B cell (primary cell): ENCODE measurements around the gene BROX. TPM values are rescaled to one million over a fixed set of nuclear protein-coding genes. Genes with fewer than 3 reads are reported as not detected.

Experiments used
- ATAC-seq: fragments of 200-7000 bp; cut with Tn5 transposase; one replicate; pipeline ENCODE4 v1.10.0; 2021; ENCODE audit warnings: low read depth, mild to moderate bottlenecking, moderate number of reproducible peaks, moderate library complexity
- CTCF ChIA-PET: fragments of 350-600 bp; sonication (Branson Sonifier 250); formaldehyde crosslinking; loops from one replicate; lab custom pipeline; 2021; ENCODE audit warnings: antibody characterized with exemption, inconsistent platforms; lab: Charles Lee
- POLR2A ChIA-PET: fragments of 350-600 bp; sonication (Branson Sonifier 250); formaldehyde crosslinking; loops from one replicate; lab custom pipeline; 2021; ENCODE audit warnings: antibody characterized with exemption; lab: Charles Lee
- DNase-seq: peaks from one replicate; pipeline ENCODE4 v3.0.0; 2013
- H2AFZ ChIP-seq: 2 replicates; pipeline ENCODE4 v1.6.1; 2012; ENCODE audit warnings: mild to moderate bottlenecking, low read depth, low read length; ENCODE audit not compliant: insufficient read depth, poor library complexity, severe bottlenecking
- H3K27ac ChIP-seq, 2 donors: 1 replicate in 1 of 2; 2 replicates in 1 of 2; pipeline ENCODE4 v1.5.1; 2012 to 2013; ENCODE audit warnings: low read length in 2 of 2, mild to moderate bottlenecking in 2 of 2, moderate library complexity in 1 of 2
- H3K27me3 ChIP-seq, 4 experiments: fragments of 200-600 bp in 1 of 4; sonication (generic) in 1 of 4; replicated peaks in 1 of 4; 1 replicate in 2 of 4; 2 replicates in 2 of 4; pipeline versions ENCODE4 v1.6.1 to v1.7.0; 2013 to 2016; ENCODE audit warnings: low read length in 3 of 4, mild to moderate bottlenecking in 2 of 4, mixed read lengths in 1 of 4, moderate library complexity in 1 of 4; ENCODE audit not compliant: insufficient read depth in 4 of 4, control insufficient read depth in 3 of 4; ENCODE audit errors: control extremely low read depth in 1 of 4
- H3K36me3 ChIP-seq, 2 experiments: replicated peaks in 1 of 2; 1 replicate in 1 of 2; 2 replicates in 1 of 2; pipeline versions ENCODE4 v1.6.1 to v1.7.1; 2013; ENCODE audit warnings: low read length in 1 of 2; ENCODE audit not compliant: insufficient read depth in 2 of 2, control insufficient read depth in 1 of 2; ENCODE audit errors: control extremely low read depth in 1 of 2, extremely low read depth in 1 of 2
- H3K4me1 ChIP-seq, 2 donors: fragments of 200-600 bp in 1 of 2; sonication (generic) in 1 of 2; 1 replicate in 1 of 2; 2 replicates in 1 of 2; pipeline versions ENCODE4 v1.5.1 to v1.6.1; 2013 to 2017; ENCODE audit warnings: low read length in 2 of 2; ENCODE audit not compliant: control insufficient read depth in 2 of 2, insufficient read depth in 2 of 2
- H3K4me2 ChIP-seq: replicated peaks from 2 replicates; pipeline ENCODE3; 2012; ENCODE audit warnings: mild to moderate bottlenecking, low read depth, low read length; ENCODE audit not compliant: poor library complexity, severe bottlenecking
- H3K4me3 ChIP-seq, 5 experiments: fragments of 200-600 bp in 1 of 5; sonication (generic) in 1 of 5; 1 replicate in 3 of 5; 2 replicates in 2 of 5; pipeline versions ENCODE4 v1.5.1 to v1.7.0; 2011 to 2016; ENCODE audit warnings: low read length in 4 of 5, mild to moderate bottlenecking in 4 of 5, low read depth in 2 of 5, control low read depth in 1 of 5, moderate library complexity in 1 of 5; ENCODE audit not compliant: insufficient read depth in 1 of 5; ENCODE audit errors: control extremely low read depth in 1 of 5, extremely low read depth in 1 of 5
- H3K79me2 ChIP-seq: fragments of 200-600 bp; sonication (generic); one replicate; pipeline ENCODE4 v1.6.0; 2016; ENCODE audit warnings: low read length; ENCODE audit not compliant: control insufficient read depth, insufficient read depth
- H3K9ac ChIP-seq: fragments of 200-600 bp; sonication (generic); 2 replicates; pipeline ENCODE4 v1.6.1; 2017; ENCODE audit warnings: mild to moderate bottlenecking, low read length, moderate library complexity
- H3K9me3 ChIP-seq, 3 donors: one replicate each; pipeline versions ENCODE4 v1.6.1 to v1.7.1; 2013; ENCODE audit warnings: low read length in 2 of 3; ENCODE audit not compliant: control insufficient read depth in 2 of 3, insufficient read depth in 1 of 3; ENCODE audit errors: control extremely low read depth in 1 of 3
- H4K20me1 ChIP-seq: 2 replicates; pipeline ENCODE4 v1.6.0; 2012; ENCODE audit warnings: mild to moderate bottlenecking, low read length; ENCODE audit not compliant: insufficient read depth, control insufficient read depth, poor library complexity, severe bottlenecking
- H3K27ac Mint-ChIP-seq: one replicate; pipeline ENCODE4 v1.8.0; 2021; ENCODE audit warnings: mixed read lengths
- H3K27me3 Mint-ChIP-seq: one replicate; pipeline ENCODE4 v1.8.0; 2021; ENCODE audit warnings: mixed read lengths
- H3K4me1 Mint-ChIP-seq: one replicate; pipeline ENCODE4 v1.8.0; 2021; ENCODE audit warnings: mixed read lengths
- H3K4me3 Mint-ChIP-seq: one replicate; pipeline ENCODE4 v1.8.0; 2021; ENCODE audit warnings: mixed read lengths
- H3K9me3 Mint-ChIP-seq: one replicate; pipeline ENCODE4 v1.8.0; 2022; ENCODE audit warnings: mixed read lengths; ENCODE audit not compliant: insufficient read depth
- EZH2 ChIP-seq: IDR thresholded peaks from 2 replicates; pipeline ENCODE4 v1.6.1; 2012; ENCODE audit warnings: borderline replicate concordance, low read depth, mild to moderate bottlenecking, moderate library complexity, low read length; ENCODE audit not compliant: insufficient read depth, poor library complexity, severe bottlenecking
- WGBS: methylation state at CpG from one replicate; pipeline ENCODE4 v1.1.5; 2013; ENCODE audit warnings: missing lambda C conversion rate; ENCODE audit not compliant: insufficient coverage; 5-methylcytosine and 5-hydroxymethylcytosine counted together
- intact Hi-C: fragments of 100-400 bp; cut with micrococcal nuclease; formaldehyde crosslinking; loops from one replicate; pipeline ENCODE4 v1.10.0; 2022
- polyA plus RNA-seq: library from polyadenylated mRNA; depleted of rRNA; stranded (reverse); fragments of >200 nt; gene quantifications from 2 replicates; pipeline ENCODE4 v1.2.3, GENCODE V29; 2012
- total RNA-seq, 2 donors: library from RNA; stranded (reverse); fragments of 120-200 nt in 1 of 2; gene quantifications; 1 replicate in 1 of 2; 2 replicates in 1 of 2; pipeline versions ENCODE4 v1.2.3 to v1.2.4, GENCODE V29; 2013 to 2022
- TF ChIP-seq, protein P1 (sequence below): fragments of 200-600 bp; IDR thresholded peaks from one replicate; pipeline ENCODE4 v1.8.0; 2022; ENCODE audit warnings: antibody characterized with exemption, mild to moderate bottlenecking

The BROX gene
- total and polyA plus RNA-seq, 2 donors (not counting 1 experiment from before 2014, with no cell fraction given), result 8.7 to 57.8 TPM

DNA sequence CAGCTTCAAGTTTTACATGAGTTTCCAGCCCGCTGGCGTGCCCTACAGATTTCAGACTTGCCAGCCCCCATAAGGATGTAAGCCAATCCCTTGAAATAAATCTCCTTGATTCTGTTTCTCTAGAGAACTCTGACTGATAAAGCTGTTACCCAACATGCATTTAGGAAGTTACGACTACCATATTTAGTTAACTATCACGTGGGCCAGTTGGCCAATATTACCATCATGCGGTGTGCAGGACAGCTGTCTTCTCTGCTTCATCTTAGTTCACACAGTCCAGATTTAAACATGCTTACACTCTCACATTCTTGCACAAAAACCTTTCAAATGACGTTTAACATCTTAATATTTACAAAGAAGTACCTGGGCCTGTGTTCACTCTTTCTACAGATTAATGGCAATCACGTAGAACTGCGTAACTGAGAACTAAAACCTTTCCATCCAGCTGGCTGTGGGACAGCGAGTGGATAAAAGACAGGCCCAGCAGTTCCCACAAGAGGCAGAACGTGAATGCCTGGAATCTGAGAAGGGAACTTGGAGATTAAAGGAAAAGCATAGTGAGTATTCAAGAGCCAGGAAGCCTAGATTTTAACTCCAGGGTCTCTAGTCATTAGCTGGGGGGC lies 45.4 kb downstream of the BROX start:
- Histone ChIP-seq H3K27me3 (no peaks in the 10 kb centered on the region), H3K9ac (no peak overlapping the region), H3K9me3 (peaks cover 0 to 3% (median 0%) of the 10 kb centered on the region in 3 donors), H4K20me1 (no peaks in the 10 kb centered on the region), H3K4me1 (peaks cover 24 to 26% of the 10 kb centered on the region in 2 donors), H3K4me3 (no peak overlapping the region), H3K4me2 (no peak overlapping the region), H2AFZ (no peak overlapping the region), H3K79me2 (peaks cover 5% of the 10 kb centered on the region), H3K27ac (no peak overlapping the region), H3K36me3 (peaks cover 0 to 2% of the 10 kb centered on the region in 2 experiments)
- Mint-ChIP-seq H3K4me1 (peaks cover 28% of the 10 kb centered on the region), H3K27ac (no peak overlapping the region), H3K27me3 (no peaks in the 10 kb centered on the region), H3K4me3 (no peak overlapping the region), H3K9me3 (no peaks in the 10 kb centered on the region)
- DNase-seq (no peak), ATAC-seq (no peak)
- POLR2A ChIA-PET, result interaction anchor here (0.6 kb wide), 1 partner anchor 1700 kb away, joined by 6 read pairs; no protein-coding TSS in a partner anchor
- CTCF ChIA-PET, result interaction anchor here (0.5 to 1.9 kb wide), 5 partner anchors 10 to 324 kb away, joined by 3 to 5 read pairs (median 4); no protein-coding TSS in a partner anchor
- TF ChIP-seq, protein P1, sequence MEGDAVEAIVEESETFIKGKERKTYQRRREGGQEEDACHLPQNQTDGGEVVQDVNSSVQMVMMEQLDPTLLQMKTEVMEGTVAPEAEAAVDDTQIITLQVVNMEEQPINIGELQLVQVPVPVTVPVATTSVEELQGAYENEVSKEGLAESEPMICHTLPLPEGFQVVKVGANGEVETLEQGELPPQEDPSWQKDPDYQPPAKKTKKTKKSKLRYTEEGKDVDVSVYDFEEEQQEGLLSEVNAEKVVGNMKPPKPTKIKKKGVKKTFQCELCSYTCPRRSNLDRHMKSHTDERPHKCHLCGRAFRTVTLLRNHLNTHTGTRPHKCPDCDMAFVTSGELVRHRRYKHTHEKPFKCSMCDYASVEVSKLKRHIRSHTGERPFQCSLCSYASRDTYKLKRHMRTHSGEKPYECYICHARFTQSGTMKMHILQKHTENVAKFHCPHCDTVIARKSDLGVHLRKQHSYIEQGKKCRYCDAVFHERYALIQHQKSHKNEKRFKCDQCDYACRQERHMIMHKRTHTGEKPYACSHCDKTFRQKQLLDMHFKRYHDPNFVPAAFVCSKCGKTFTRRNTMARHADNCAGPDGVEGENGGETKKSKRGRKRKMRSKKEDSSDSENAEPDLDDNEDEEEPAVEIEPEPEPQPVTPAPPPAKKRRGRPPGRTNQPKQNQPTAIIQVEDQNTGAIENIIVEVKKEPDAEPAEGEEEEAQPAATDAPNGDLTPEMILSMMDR, result no peak
- no peak for TF ChIP-seq EZH2
- 99% methylated on average over 10 of the region's 10 CpGs for WGBS
- intact Hi-C loops, result no loop called here

DNA sequence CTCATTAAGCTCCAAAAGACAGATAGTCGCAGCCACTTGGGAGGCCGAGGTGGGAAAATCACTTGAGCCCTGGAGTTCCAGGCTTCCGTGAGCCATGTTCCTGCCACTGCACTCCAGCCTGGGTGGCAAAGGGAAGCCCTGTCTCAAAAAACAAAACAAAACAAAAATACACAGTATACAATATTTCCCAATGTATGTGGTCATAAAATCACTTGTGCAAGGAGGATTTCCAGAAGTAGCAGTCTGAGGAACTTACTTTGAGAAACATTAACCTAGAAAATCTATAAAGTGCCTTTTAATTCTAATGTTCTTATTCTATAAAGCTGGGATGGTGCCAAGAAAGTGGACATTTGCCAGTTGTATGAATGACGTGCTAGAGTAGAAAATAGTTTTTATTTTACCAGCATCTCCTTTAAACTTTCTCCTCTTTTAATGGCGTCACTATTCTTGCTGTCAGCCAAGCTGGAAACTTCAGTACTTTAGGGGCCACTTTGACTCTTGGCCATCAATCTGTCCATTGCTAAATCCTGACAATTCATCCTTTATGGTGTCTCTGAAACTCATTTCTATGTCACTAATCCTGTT lies 47.2 kb downstream of the BROX start:
- Mint-ChIP-seq H3K27me3 (no peaks in the 10 kb centered on the region), H3K4me3 (no peak overlapping the region), H3K9me3 (no peaks in the 10 kb centered on the region), H3K4me1 (peaks cover 14% of the 10 kb centered on the region), H3K27ac (no peak overlapping the region)
- H3K4me1 ChIP-seq, result peaks cover 9 to 10% of the 10 kb centered on the region in 2 donors
- no peaks in the 10 kb centered on the region for H4K20me1 ChIP-seq
- no peak overlapping the region for H3K9ac ChIP-seq
- no peaks in the 10 kb centered on the region for H3K79me2 ChIP-seq
- WGBS, result 96% methylated on average over 4 of the region's 5 CpGs
- DNase-seq (no peak), ATAC-seq (no peak)
- no peaks in the 10 kb centered on the region for H3K27me3 ChIP-seq
- H2AFZ ChIP-seq, result no peak overlapping the region
- H3K4me3 ChIP-seq, result no peak overlapping the region
- intact Hi-C loops, result no loop called here
- ChIA-PET CTCF (interaction anchor here (1.1 kb wide), 1 partner anchor 9 kb away, joined by 3 read pairs; no protein-coding TSS in a partner anchor), POLR2A (no interaction called here)
- no peak overlapping the region for H3K27ac ChIP-seq
- no peak for TF ChIP-seq EZH2
- TF ChIP-seq, protein P1, result no peak
- no peak overlapping the region for H3K4me2 ChIP-seq
- H3K36me3 ChIP-seq, result peaks cover 0 to 2% of the 10 kb centered on the region in 2 experiments
- H3K9me3 ChIP-seq, result peaks cover 0 to under 1% (median 0%) of the 10 kb centered on the region in 3 donors
